Liver (tissue), 3 donors: ENCODE measurements around the gene NEK1.

Source experiments
- ATF3 ChIP-seq: IDR thresholded peaks from 2 replicates; pipeline ENCODE4 v1.6.1; 2016; ENCODE audit warnings: antibody characterized with exemption
- CTCF ChIP-seq: fragments of 150-350 bp; IDR thresholded peaks from 2 replicates; pipeline ENCODE4 v1.5.1; 2017; ENCODE audit warnings: improper control_type of control experiment, low read depth, low read length; ENCODE audit not compliant: missing input control
- EGR1 ChIP-seq, 2 donors: IDR thresholded peaks; 2 replicates each; pipeline ENCODE4 v1.6.1; 2016 to 2018; ENCODE audit warnings: antibody characterized with exemption in 2 of 2, low read depth in 2 of 2
- HNF4A ChIP-seq, 2 donors: conservative IDR thresholded peaks; 2 replicates each; pipeline ENCODE4 v1.6.1; 2016; ENCODE audit warnings: antibody characterized with exemption in 2 of 2, mild to moderate bottlenecking in 2 of 2
- RAD21 ChIP-seq, 2 donors: IDR thresholded peaks; 2 replicates each; pipeline ENCODE4 v1.6.1; 2016; ENCODE audit warnings: antibody characterized with exemption in 2 of 2, mild to moderate bottlenecking in 2 of 2
- REST ChIP-seq: IDR thresholded peaks from 2 replicates; pipeline ENCODE4 v1.6.1; 2016; ENCODE audit warnings: antibody characterized with exemption, mild to moderate bottlenecking
- TAF1 ChIP-seq: conservative IDR thresholded peaks from 2 replicates; pipeline ENCODE4 v1.6.1; 2016; ENCODE audit warnings: antibody characterized with exemption, mild to moderate bottlenecking
- YY1 ChIP-seq: IDR thresholded peaks from 2 replicates; pipeline ENCODE4 v1.6.1; 2016; ENCODE audit warnings: antibody characterized with exemption, mild to moderate bottlenecking
- ZBTB33 ChIP-seq: IDR thresholded peaks from 2 replicates; pipeline ENCODE4 v1.6.1; 2016; ENCODE audit warnings: antibody characterized with exemption
- donor health status: healthy.
- donor health status: healthy.

- TF ChIP-seq RAD21 (IDR thresholded peaks at IDR 0.05), result no peak
- no peak for TF ChIP-seq CTCF
- no peak for TF ChIP-seq TAF1
- no peak for TF ChIP-seq REST
- no peak for TF ChIP-seq ZBTB33
- TF ChIP-seq ATF3, result no peak
- TF ChIP-seq EGR1 (IDR thresholded peaks at IDR 0.05; ENCODE audit: low read depth in 2 of 2), result no peak
- no peak for TF ChIP-seq HNF4A (conservative IDR thresholded peaks at IDR 0.05)
- TF ChIP-seq YY1, result no peak
These were observed 239.6 kb downstream of the NEK1 start for GRCh38 chr4:169372791-169373190.
